Effector CD8-positive, alpha-beta T cell (primary cell): ENCODE results near the gene CERK.

Source experiments
- DNase-seq: peaks from one replicate; lab custom pipeline; 2025; lab: John Stamatoyannopoulos, UW

Gene CERK

GRCh38 chr22:46731246-46732040, 6.6 kb downstream of the CERK start:
- no peak for DNase-seq

GRCh38 chr22:46730568-46731245, 7.3 kb downstream of the CERK start:
- no peak for DNase-seq

GRCh38 chr22:46728470-46728869, 9.6 kb downstream of the CERK start:
- DNase-seq, result no peak

GRCh38 chr22:46727813-46728364, 10.2 kb downstream of the CERK start:
- DNase-seq, result no peak

- no peak for DNase-seq
Observed at GRCh38 chr22:46726986-46727317, 11.1 kb downstream of the CERK start.

GRCh38 chr22:46726066-46726985, 11.7 kb downstream of the CERK start:
- no peak for DNase-seq

GRCh38 chr22:46725096-46725495, 13.0 kb downstream of the CERK start:
- no peak for DNase-seq

- no peak for DNase-seq
Observed at GRCh38 chr22:46723882-46724281, 14.2 kb downstream of the CERK start.

GRCh38 chr22:46721501-46722085, 16.5 kb downstream of the CERK start:
- DNase-seq, result no peak

GRCh38 chr22:46719921-46720320, 18.1 kb downstream of the CERK start:
- no peak for DNase-seq

GRCh38 chr22:46714550-46714949, 23.5 kb downstream of the CERK start:
- no peak for DNase-seq

- DNase-seq, result no peak
Observed at GRCh38 chr22:46712288-46712687, 25.8 kb downstream of the CERK start.

GRCh38 chr22:46710806-46711205, 27.2 kb downstream of the CERK start:
- DNase-seq, result no peak

- no peak for DNase-seq
Observed at GRCh38 chr22:46708766-46709330, 29.2 kb downstream of the CERK start.

GRCh38 chr22:46707827-46708570, 30.1 kb downstream of the CERK start:
- no peak for DNase-seq

GRCh38 chr22:46707305-46707704, 30.7 kb downstream of the CERK start:
- no peak for DNase-seq

GRCh38 chr22:46706060-46706459, 32.0 kb downstream of the CERK start:
- DNase-seq, result no peak

- DNase-seq, result no peak
Observed at GRCh38 chr22:46703996-46704370, 34.1 kb downstream of the CERK start.

- DNase-seq, result no peak
Observed at GRCh38 chr22:46703171-46703995, 34.7 kb downstream of the CERK start.

GRCh38 chr22:46701262-46701661, 36.8 kb downstream of the CERK start:
- no peak for DNase-seq
